ENCODE results near the gene BTNL9.

DNA sequence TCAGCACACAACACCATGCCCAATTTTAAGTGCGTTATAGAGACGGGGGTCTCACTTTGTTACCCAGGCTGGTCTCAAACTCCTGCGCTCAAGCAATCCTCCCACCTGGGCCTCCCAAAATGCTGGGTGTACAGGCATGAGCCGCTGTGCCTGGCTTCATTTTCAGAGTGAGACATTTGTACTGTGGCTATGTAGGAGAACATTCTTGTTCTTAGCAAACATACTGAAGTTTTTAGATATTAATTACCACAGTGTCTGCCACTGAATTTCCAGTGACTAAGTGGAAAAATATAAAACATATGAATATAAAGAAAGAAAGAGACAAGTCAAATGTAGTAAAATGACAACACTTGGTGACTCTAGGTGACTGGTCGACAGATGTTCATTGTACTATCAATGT, 20.9 kb downstream of the BTNL9 start:
- TF ChIP-seq CTCF (IDR thresholded peaks at IDR 0.05), result no peak
- TF ChIP-seq POLR2A (IDR thresholded peaks at IDR 0.05), result no peak
- no peak for TF ChIP-seq EP300 (IDR thresholded peaks at IDR 0.05; ENCODE audit: low read depth)
- no peak for TF ChIP-seq POLR2AphosphoS5 (IDR thresholded peaks at IDR 0.05)

Data from transverse colon (tissue), 4 donors.